GM21717 (cell line): Measurements from ENCODE around the gene LILRA6.
"Not testable (repeated sequence)": the region's sequence is repeated elsewhere in the genome, so short reads cannot be mapped to it uniquely, and the experiment has no call there.

Experiments
- ATAC-seq: cut with Tn5 transposase; IDR thresholded peaks from one replicate; pipeline ENCODE4 v1.9.1; 2021; ENCODE audit warnings: mild to moderate bottlenecking, moderate library complexity; ENCODE audit not compliant: unreplicated experiment

Gene LILRA6

DNA sequence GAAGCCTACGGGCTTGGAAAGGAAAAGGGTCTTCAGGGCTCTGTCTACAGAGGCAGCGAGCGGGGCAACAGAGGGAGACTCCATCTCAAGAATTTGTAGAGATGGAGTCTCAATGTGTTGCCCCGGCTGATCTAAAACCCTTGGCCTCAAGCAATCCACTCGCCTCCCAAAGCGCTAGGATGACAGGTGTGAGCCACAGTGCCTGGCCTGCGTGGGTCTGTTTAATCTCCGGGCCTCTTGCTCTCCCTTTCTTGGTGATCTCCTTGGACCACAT is 33.9 kb downstream of the LILRA6 start:
- ATAC-seq: no peak

DNA sequence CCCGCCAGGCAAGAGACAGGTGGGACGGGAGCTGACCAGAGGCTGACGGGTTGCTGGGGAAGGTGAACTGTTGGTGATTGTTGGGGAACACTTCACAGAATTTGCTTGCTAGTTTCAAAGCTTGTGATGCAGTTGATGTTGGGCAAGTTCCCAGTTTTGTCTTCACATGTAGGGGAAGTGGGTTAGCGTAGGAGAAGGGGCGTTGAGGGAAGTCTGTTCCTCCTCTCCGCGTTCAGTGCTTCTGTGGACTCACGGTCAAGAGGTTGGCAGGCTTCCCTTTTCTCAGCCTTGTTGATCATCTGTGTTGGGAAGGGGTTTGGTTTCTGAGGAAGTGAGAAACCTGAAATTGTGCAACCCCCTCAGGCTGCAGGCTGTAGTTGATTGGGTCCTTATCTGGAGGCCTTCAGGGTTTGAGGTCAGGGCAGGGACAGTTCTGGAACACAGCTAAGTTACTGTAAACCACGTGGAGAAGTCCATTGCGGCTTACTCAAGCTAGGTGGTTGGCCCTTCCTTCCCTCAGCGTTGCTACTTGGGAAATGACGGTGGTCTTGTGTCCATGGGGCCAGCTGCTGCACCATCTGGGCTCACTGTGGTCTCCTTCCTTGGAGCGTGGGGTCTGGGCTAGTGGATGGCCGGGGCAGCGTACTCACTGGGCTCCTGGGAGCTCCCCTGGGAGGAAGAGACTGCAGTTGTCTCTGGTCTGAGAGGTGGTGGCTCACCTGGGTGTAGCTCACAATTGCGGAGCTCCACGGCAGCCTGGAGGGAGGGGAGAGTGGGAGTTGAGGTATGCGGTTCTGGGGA is 34.4 kb downstream of the LILRA6 start:
- peak; percentile 37 for ATAC-seq

DNA sequence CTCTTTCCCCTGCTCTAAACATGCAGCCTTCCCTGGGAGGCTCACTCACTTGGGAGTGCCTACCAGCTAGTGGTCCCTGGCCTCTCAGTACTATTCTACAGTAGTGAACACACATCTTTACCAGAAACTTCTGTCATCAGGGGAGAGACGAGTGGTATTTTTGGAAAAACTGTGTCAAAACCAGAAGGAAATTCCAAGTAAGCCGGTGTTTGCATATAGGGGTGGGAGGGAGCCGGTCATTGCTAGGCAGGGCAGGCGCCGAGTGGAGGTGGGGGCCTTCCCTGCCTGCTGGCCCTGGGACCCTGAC is 35.0 kb downstream of the LILRA6 start:
- ATAC-seq: peak; percentile 4

DNA sequence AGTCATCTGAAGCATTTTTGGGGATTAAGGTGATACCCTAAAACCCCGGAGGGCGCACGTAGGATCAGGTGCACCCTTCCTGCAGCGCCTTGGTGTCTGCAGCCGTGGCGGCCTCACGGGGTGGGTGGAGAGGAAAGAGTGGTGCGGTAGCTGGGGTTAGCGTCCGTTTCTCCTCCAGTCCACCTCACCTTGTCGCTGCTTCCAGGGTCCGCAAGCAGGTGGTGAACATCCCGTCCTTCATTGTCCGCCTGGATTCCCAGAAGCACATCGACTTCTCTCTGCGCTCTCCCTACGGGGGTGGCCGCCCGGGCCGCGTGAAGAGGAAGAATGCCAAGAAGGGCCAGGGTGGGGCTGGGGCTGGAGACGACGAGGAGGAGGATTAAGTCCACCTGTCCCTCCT is 35.4 kb downstream of the LILRA6 start:
- not testable (repeated sequence) for ATAC-seq

DNA sequence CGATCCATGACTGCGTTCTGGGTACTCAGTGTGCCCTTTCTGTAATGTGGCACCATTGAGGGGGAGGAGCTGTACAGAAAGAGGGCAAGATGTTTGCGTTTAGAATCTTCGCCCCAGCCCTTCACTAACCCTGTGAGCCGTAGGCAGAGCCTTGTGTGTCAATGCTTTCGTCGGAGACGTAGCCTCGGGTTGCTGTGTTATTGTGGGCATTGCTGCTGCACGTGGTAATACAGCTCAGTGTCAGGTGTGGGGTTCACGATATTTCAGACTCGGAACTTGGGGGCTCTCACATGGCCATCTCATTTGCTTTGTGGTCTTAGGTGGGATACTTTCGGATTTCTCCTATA is 35.8 kb downstream of the LILRA6 start:
- ATAC-seq: no peak

DNA sequence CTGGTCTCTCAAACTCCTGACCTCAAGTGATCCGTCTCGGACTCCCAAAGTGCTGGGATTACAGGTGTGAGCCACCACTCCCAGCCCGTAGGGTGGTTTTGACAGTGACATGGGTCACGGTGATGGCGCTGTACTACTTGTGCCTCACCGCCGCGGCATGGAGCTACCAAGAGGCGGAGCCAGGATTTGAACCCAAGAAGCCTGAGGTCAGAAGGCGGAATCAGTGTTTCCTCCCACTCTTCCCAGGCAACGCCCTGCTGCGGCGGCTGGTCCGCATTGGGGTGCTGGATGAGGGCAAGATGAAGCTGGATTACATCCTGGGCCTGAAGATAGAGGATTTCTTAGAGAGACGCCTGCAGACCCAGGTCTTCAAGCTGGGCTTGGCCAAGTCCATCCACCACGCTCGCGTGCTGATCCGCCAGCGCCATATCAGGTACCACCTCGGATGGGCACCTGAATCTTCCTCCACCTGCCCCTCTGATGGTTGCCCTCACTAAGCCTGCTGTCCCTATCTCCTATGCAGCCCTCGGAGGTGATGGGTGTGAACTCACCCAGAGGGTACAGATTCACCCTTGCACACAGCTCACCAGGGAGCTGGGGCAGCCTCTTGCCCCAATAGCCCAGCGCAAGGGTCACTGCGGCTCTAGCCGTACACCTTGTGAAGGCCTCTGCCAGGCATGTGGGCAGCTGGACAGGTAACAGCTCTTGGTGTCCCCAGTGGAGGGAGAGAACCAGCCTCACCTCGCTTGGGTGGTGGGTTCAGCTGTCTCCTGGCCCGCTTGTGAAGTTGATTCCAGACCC is 36.4 kb downstream of the LILRA6 start:
- ATAC-seq: no peak

DNA sequence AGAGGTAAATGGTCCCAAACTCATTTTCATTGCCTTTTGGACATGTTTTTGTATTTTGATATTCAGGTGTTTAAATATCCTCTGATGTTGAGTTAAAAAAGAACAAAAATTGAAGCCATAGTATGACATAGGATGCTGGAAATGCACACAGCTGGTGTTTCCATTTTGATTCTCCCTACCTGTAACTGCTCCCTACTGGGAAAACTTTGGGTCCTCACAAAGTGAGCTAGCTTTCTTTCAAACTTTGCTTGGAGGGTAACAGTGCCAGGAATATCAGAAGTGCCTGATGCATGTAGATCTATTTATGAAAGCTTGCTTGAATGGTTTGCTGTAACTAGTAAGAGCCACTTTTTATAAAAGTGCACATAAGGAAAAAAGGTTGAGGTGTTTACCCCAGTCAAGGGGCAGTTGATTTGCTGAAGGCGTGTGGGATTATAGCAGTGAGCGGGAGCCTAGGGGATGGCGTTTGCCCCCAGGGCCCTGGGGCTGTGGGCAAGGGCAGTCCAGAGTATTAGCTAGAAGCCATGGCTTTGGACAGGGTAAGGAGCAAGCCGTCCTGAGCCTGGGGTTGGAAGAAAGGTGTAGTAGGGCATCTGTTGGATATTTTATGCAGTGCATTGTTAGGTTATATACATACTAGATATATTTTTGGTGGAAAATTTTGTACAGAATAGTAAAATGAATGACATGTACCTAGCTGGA is 37.7 kb downstream of the LILRA6 start:
- no peak for ATAC-seq

DNA sequence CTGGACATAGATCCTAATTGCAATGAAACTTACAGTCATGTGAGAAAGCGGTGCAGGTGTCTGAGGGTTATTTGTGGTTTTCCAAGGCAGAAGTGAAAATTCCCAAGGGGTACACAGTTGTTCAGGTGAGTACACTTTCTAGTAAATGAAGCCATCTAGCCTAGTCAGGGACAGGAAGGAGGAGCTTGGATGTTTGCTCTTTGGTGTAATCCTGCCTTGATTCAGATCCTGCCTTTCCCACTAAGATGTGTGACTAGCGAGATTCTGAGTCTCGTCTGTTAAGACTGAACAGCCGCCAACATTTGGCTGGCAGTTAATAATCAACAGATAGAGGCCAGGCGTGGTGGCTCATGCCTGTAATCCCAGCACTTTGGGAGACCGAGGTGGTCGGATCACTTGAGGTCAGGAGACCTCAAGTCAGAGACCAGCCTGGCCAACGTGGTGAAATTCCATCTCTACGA is 39.4 kb downstream of the LILRA6 start:
- ATAC-seq: no peak

DNA sequence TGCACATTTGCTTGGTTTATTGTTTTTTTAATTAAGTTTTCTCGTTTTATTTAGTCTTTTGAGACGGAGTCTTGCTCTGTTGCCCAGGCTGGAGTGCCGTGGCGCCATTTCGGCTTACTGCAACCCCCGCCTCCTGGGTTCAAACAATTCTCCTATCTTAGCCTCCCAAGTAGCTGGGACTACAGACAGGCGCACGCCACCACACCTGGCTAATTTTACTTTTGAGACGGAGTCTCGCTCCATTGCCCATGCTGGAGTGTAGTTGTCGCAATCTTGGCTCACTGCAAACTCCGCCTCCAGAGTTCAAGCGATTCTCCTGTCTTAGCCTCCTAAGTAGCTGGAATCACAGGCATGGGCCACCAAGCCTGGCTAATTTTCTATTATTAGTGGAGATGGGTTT is 40.6 kb downstream of the LILRA6 start:
- no peak for ATAC-seq

DNA sequence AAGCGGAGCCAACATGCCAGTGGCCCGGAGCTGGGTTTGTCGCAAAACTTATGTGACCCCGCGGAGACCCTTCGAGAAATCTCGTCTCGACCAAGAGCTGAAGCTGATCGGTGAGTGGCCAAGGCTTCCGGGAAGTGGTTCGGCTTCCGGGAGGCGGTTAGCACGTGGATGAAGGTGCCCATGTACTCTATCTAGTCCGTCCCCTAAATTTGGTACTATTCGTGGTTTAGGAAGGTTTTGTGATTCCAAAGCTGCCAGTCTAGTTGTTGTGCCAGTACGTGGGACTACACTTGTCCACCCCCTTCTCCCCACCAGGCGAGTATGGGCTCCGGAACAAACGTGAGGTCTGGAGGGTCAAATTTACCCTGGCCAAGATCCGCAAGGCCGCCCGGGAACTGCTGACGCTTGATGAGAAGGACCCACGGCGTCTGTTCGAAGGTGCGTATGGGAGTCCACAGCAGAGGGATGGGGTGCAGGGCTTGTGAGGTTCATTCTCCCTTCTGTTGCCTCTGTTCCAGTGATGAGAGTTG is 41.4 kb downstream of the LILRA6 start:
- ATAC-seq: no peak

DNA sequence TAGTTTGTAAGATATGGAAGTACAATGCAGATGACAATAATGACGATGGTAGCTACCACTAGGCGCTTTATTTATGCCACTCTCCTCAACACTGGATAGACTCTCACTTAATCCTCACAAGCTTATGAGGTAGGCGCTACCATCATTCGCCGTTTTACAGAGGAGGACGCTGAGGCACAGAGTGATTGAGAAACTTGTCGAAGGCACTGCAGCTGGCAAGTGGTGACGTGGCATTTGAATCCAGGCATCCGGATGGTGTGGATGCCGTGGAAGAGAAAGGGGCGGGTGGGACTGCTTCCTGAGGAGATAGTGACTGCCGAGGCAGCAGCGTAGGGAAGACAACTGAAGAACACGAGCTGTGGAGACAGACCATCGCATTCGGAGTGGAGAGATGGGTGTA is 43.2 kb downstream of the LILRA6 start:
- no peak for ATAC-seq

DNA sequence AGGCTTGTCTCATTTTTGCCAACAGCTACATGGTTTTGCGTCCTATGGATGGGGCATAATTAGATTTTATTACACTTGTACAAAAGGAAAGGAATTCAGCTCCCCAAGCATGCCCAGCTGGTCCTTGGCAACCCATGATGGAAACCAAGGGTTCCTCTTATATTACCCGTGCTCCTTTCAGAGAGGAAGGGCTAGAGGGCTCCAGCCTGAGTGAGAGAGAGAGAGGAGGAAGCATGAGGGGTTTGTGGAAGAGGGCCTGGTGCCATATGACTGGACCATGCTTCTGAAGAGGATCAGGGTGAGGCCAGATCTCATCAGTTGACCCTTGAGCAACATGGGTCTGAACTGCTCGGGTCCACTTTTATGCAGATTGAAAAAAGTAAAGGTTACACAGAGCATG is 45.5 kb downstream of the LILRA6 start:
- ATAC-seq: no peak

DNA sequence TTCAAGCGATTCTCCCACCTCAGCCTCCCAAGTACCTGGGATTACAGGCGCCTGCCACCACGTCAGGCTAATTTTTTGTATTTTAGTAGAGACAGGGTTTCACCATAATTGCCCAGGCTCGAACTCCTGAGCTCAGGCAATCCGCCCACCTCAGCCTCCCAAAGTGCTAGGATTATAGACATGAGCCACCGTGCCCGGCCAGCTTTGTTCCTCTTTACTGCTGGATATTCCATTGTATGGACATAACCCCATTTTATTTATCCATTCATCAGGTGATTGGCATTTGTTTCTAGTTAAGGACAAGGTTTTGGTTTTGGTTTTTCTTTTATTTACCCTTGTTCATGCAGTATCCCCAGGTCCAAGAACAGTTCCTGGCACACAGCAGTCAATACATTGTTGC is 46.1 kb downstream of the LILRA6 start:
- ATAC-seq: no peak

DNA sequence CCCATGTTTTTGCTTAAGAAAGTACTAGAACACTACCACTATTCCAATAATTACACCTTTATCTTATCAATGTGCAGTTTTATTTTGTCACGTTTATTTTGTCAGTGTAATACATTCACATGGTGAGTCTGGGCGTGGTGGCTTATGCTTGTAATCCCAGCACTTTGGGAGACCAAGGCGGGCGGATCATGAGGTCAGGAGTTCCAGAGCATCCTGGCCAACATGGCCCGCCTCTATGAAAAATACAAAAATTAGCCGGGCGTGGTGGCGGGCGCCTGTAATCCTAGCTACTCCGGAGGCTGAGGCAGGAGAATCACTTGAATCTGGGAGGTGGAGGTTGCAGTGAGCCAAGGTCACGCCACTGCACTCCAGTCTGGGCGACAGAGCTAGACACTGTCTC is 48.1 kb downstream of the LILRA6 start:
- not testable (repeated sequence) for ATAC-seq

DNA sequence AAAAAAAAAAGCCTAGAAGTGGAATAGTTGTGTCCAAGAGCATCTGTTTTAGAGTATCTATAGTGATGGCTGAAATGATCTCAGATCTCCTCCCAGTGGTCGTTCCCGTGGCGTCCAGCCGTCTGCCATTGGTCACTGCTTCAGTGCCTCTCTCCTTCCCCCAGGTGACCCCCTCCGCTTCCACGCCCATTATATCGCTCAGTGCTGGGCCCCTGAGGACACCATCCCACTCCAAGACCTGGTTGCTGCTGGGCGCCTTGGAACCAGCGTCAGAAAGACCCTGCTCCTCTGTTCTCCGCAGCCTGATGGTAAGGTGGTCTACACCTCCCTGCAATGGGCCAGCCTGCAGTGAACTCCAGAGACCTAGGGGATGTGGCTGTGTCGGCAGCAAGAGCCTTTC is 49.6 kb downstream of the LILRA6 start:
- ATAC-seq: no peak

DNA sequence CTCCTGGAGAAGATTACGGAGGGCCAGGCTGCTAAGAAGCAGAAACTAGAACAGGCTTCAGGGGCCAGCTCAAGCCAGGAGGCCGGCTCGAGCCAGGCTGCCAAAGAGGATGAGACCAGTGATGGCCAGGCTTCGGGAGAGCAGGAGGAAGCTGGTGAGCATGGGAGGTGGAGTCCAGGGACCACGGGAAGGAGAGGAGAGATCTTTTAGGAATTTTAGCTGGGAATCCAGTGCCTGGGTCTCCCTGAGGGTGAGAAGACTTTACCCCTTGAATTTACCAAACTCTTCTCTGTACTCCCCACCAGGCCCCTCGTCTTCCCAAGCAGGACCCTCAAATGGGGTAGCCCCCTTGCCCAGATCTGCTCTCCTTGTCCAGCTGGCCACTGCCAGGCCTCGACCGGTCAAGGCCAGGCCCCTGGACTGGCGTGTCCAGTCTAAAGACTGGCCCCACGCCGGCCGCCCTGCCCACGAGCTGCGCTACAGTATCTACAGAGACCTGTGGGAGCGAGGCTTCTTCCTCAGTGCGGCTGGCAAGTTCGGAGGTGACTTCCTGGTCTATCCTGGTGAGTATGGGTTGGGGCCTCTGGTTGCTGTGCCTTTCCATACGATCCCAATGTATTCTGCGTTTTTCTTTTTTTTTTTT is 50.7 kb downstream of the LILRA6 start:
- ATAC-seq: no peak

DNA sequence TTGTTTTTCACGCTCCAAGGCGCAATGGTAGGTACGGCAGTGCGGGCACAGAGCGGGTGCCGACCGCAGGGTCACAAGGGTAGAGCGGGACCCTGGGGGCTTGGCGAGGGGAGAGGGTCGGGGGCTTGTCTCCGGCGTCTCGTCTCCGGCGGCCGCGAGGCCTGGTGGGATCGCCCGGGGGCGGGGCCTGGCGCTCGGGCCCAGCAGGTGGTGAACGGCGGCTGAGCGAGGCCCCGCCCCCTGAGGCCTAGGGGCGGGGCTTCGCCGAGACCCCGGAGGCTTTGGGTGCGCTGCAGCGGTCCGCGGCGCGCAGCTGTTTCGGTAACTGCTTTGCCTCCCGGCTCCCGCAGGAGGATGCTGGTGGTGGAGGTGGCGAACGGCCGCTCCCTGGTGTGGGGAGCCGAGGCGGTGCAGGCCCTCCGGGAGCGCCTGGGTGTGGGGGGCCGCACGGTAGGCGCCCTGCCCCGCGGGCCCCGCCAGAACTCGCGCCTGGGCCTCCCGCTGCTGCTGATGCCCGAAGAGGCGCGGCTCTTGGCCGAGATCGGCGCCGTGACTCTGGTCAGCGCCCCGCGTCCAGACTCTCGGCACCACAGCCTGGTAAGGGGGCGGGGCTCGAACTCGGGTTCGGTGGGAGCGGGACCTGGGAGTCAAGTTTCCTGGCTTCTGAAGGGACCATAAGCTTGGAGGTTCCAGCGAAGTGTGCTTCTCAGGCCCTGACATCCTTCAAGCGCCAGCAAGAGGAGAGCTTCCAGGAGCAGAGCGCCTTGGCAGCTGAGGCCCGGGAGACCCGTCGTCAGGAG is 51.4 kb downstream of the LILRA6 start, which contains the start of gene TSEN34:
Gene TSEN34, plus strand, starts transcription at position 298 of the 800 bp plus-strand sequence. Its CDS starts 57 bp downstream, at position 355.
- ATAC-seq: peak; percentile 25

DNA sequence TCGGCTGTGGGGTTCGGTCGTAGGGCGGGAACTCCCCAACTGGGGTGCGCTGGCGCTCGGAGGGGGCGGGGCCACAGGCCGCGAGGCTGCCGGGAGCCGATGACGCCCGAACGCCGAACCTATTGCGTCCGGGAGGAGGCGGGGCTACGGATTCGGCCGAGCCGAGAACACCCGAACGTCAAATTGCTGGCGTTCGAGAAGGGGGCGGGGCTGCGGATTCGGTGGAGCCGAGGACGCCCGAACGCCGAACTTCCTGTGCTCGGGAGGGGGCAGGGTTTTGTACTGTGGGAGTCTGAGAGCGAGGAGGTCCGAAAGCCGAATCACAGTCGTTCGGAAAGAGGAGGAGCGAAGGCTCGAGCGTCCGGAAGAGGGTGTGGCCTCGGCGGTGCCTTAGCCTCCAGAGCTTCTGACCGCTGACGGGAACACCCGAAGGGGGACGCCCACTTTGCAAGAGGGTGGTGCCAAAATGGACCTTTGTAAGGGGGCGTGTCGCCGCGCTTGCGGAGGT is 52.0 kb downstream of the LILRA6 start:
- ATAC-seq: peak; percentile 48

DNA sequence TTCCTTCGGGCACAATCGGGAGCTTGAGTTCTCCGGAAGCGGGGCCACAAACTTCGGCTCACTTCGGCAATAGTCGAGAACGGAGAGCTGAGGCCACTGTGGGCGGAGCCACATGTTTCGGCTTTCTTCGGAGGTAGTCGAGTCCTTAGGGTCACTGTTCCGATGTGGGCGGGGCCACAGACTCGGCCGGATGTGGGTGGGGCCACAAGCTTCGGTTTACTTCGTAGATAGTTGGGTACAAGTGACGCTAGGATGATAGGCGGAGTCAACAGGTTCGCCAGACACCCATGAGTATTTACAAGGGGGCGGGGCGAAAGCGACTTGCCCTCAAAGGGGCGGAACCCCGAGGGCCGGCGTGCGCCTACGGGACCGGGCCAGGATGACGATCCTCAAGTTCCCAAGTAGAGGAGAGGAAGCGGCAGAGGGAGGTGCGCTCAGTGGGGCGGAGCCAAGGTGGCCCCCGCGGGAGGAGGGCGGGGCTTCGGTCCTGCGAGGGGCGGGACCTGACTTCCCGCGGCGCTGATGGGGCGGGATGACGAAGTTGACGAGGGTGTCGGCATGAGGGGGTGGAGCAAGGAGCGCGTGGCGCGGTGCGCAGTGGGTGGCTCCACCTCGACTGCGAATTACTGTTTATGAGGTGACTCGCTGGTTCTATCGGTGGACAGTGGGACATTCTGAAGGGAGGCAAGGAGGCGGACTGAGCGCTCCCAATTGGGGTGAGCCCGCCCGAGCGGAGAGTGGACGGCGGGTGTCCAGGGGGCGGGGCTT is 52.7 kb downstream of the LILRA6 start:
- peak; percentile 45 for ATAC-seq
